OCI-LY1 (cell line): ENCODE results near the gene ABCA7.

Source experiments
- H2AFZ ChIP-seq: fragments of 200-600 bp; sonication (generic), shearing (Covaris generic); 2 replicates; pipeline ENCODE4 v1.6.0; 2014; ENCODE audit warnings: antibody characterized with exemption, mild to moderate bottlenecking, low read length
- H3F3A ChIP-seq: fragments of 200-600 bp; sonication (generic), shearing (Covaris generic); 2 replicates; pipeline ENCODE4 v1.6.0; 2014; ENCODE audit warnings: mild to moderate bottlenecking, antibody characterized with exemption, low read length, moderate library complexity; ENCODE audit not compliant: insufficient read depth
- H3K27ac ChIP-seq: fragments of 200-600 bp; sonication (generic); 2 replicates; pipeline ENCODE4 v1.5.1; 2014; ENCODE audit warnings: low read length, mixed run types, mild to moderate bottlenecking, low read depth; ENCODE audit not compliant: poor library complexity, severe bottlenecking
- H3K27me3 ChIP-seq: fragments of 200-600 bp; sonication (generic); 2 replicates; pipeline ENCODE4 v1.6.0; 2014; ENCODE audit warnings: antibody characterized with exemption, mild to moderate bottlenecking, low read length, moderate library complexity; ENCODE audit not compliant: insufficient read depth
- H3K36me3 ChIP-seq: fragments of 200-600 bp; sonication (generic); 2 replicates; pipeline ENCODE4 v1.6.1; 2014; ENCODE audit warnings: mild to moderate bottlenecking, antibody characterized with exemption, low read length, moderate library complexity, mixed read lengths; ENCODE audit not compliant: insufficient read depth
- H3K4me1 ChIP-seq: fragments of 200-600 bp; sonication (generic); 2 replicates; pipeline ENCODE4 v1.5.1; 2014; ENCODE audit warnings: mild to moderate bottlenecking, low read length, moderate library complexity; ENCODE audit not compliant: insufficient read depth, severe bottlenecking
- H3K4me2 ChIP-seq: fragments of 200-600 bp; sonication (generic), shearing (Covaris generic); 2 replicates; pipeline ENCODE4 v1.6.1; 2014; ENCODE audit warnings: low read length
- H3K4me3 ChIP-seq: fragments of 200-600 bp; sonication (generic); 2 replicates; pipeline ENCODE4 v1.5.1; 2014; ENCODE audit warnings: low read length, low read depth, mild to moderate bottlenecking, mixed read lengths; ENCODE audit not compliant: poor library complexity, severe bottlenecking
- H3K79me2 ChIP-seq: fragments of 200-600 bp; shearing (Covaris generic); 2 replicates; pipeline ENCODE4 v1.6.1; 2016; ENCODE audit warnings: mixed run types, low read length, mixed read lengths; ENCODE audit not compliant: insufficient read depth
- H3K9ac ChIP-seq: fragments of 200-600 bp; sonication (generic), shearing (Covaris generic); 2 replicates; pipeline ENCODE4 v1.6.1; 2014; ENCODE audit warnings: mild to moderate bottlenecking, low read length, mixed read lengths
- H3K9me2 ChIP-seq: fragments of 200-600 bp; sonication (generic), shearing (Covaris generic); 2 replicates; pipeline ENCODE4 v1.6.1; 2014; ENCODE audit warnings: low read depth, mild to moderate bottlenecking, low read length, mixed read lengths
- H3K9me3 ChIP-seq: fragments of 200-600 bp; shearing (Covaris generic); 2 replicates; pipeline ENCODE4 v1.6.1; 2014; ENCODE audit warnings: low read length, mixed read lengths
- H4K20me1 ChIP-seq: fragments of 200-600 bp; sonication (generic), shearing (Covaris generic); 2 replicates; pipeline ENCODE4 v1.6.0; 2016; ENCODE audit warnings: mild to moderate bottlenecking, low read length; ENCODE audit not compliant: insufficient read depth
- CTCF ChIP-seq: fragments of 200-600 bp; sonication (generic), shearing (Covaris generic); IDR thresholded peaks from 2 replicates; pipeline ENCODE4 v1.5.1; 2017; ENCODE audit warnings: mild to moderate bottlenecking, antibody characterized with exemption, low read length, moderate library complexity, mixed read lengths
- EZH2 ChIP-seq: fragments of 200-600 bp; sonication (generic), shearing (Covaris generic); IDR thresholded peaks from 2 replicates; pipeline ENCODE4 v1.8.0; 2017; ENCODE audit warnings: borderline replicate concordance, mixed run types, mild to moderate bottlenecking, antibody characterized with exemption, low read length, moderate library complexity, mixed read lengths

ABCA7 gene

GRCh38 chr19:1060689-1061088 lies 20.8 kb downstream of the ABCA7 start:
- H4K20me1 ChIP-seq: no peaks in the 10 kb centered on the region
- peaks cover 34% of the 10 kb centered on the region; the same call in 1 of the 2 replicates for H3K36me3 ChIP-seq
- H3K9ac ChIP-seq: no peak overlapping the region
- no peaks in the 10 kb centered on the region for H3F3A ChIP-seq
- H3K4me1 ChIP-seq: peaks cover 22% of the 10 kb centered on the region
- no peaks in the 10 kb centered on the region for H3K9me3 ChIP-seq
- TF ChIP-seq CTCF: no peak
- no peak for TF ChIP-seq EZH2
- H3K27me3 ChIP-seq: no peaks in the 10 kb centered on the region
- no peaks in the 10 kb centered on the region for H3K9me2 ChIP-seq
- H3K4me3 ChIP-seq: no peak overlapping the region
- no peak overlapping the region for H2AFZ ChIP-seq
- no peak overlapping the region for H3K27ac ChIP-seq
- H3K4me2 ChIP-seq: no peak overlapping the region
- H3K79me2 ChIP-seq: no peaks in the 10 kb centered on the region

- no peak overlapping the region for H2AFZ ChIP-seq
- no peak overlapping the region for H3K4me2 ChIP-seq
- H3K36me3 ChIP-seq: peaks cover 21% of the 10 kb centered on the region; the same call in 1 of the 2 replicates
- H3F3A ChIP-seq: no peaks in the 10 kb centered on the region
- H3K4me1 ChIP-seq: peaks cover 31% of the 10 kb centered on the region
- H3K9me3 ChIP-seq: no peaks in the 10 kb centered on the region
- no peak overlapping the region for H3K27ac ChIP-seq
- no peak overlapping the region for H3K4me3 ChIP-seq
- no peaks in the 10 kb centered on the region for H4K20me1 ChIP-seq
- TF ChIP-seq EZH2 (no peak), CTCF (no peak)
- no peak overlapping the region for H3K9ac ChIP-seq
- H3K79me2 ChIP-seq: no peaks in the 10 kb centered on the region
- no peaks in the 10 kb centered on the region for H3K27me3 ChIP-seq
- H3K9me2 ChIP-seq: no peaks in the 10 kb centered on the region
Measured at GRCh38 chr19:1061987-1062386, 22.1 kb downstream of the ABCA7 start.

- Histone ChIP-seq H3K27ac (no peak overlapping the region), H3K36me3 (peaks cover 20% of the 10 kb centered on the region; the same call in 1 of the 2 replicates), H3K4me3 (no peak overlapping the region), H3K4me2 (no peak overlapping the region), H3K9me3 (no peaks in the 10 kb centered on the region), H3K79me2 (no peaks in the 10 kb centered on the region), H3F3A (no peaks in the 10 kb centered on the region), H3K27me3 (no peaks in the 10 kb centered on the region), H3K4me1 (peaks cover 31% of the 10 kb centered on the region), H3K9me2 (no peaks in the 10 kb centered on the region), H3K9ac (no peak overlapping the region), H2AFZ (no peak overlapping the region), H4K20me1 (no peaks in the 10 kb centered on the region)
- TF ChIP-seq CTCF (no peak), EZH2 (no peak)
Measured at GRCh38 chr19:1062387-1063029, 22.6 kb downstream of the ABCA7 start.
